HG03460 (cell line): Measurements from ENCODE around the gene MIER2.
"Not testable (repeated sequence)": the region's sequence is repeated elsewhere in the genome, so short reads cannot be mapped to it uniquely, and the experiment has no call there.

ENCODE experiments used
- ATAC-seq: cut with Tn5 transposase; IDR thresholded peaks from one replicate; pipeline ENCODE4 v1.9.1; 2021; ENCODE audit not compliant: unreplicated experiment

MIER2 gene

GRCh38 chr19:289651-290371 is 54.8 kb downstream of the MIER2 start:
- no peak for ATAC-seq

GRCh38 chr19:288911-289310 is 55.7 kb downstream of the MIER2 start:
- no peak for ATAC-seq

GRCh38 chr19:287381-287871 is 57.2 kb downstream of the MIER2 start:
- no peak for ATAC-seq

- ATAC-seq: no peak
Measured at GRCh38 chr19:283395-283794, 61.2 kb downstream of the MIER2 start.

GRCh38 chr19:282501-282900 is 62.1 kb downstream of the MIER2 start:
- ATAC-seq: no peak

- ATAC-seq: no peak
Measured at GRCh38 chr19:281992-282391, 62.6 kb downstream of the MIER2 start.

- no peak for ATAC-seq
Measured at GRCh38 chr19:281156-281853, 63.3 kb downstream of the MIER2 start.

GRCh38 chr19:280541-281009 is 64.0 kb downstream of the MIER2 start:
- ATAC-seq: no peak

GRCh38 chr19:279656-280055 is 64.9 kb downstream of the MIER2 start:
- ATAC-seq: no peak

- ATAC-seq: no peak
Measured at GRCh38 chr19:279231-279630, 65.4 kb downstream of the MIER2 start.

GRCh38 chr19:277581-278165 is 66.9 kb downstream of the MIER2 start:
- ATAC-seq: no peak

- ATAC-seq: no peak
Measured at GRCh38 chr19:277131-277530, 67.5 kb downstream of the MIER2 start.

GRCh38 chr19:275958-276646 is 68.5 kb downstream of the MIER2 start:
- ATAC-seq: no peak

- ATAC-seq: no peak
Measured at GRCh38 chr19:275000-275399, 69.6 kb downstream of the MIER2 start.

GRCh38 chr19:273393-273792 is 71.2 kb downstream of the MIER2 start:
- ATAC-seq: no peak

GRCh38 chr19:271856-272255 is 72.7 kb downstream of the MIER2 start:
- no peak for ATAC-seq

- ATAC-seq: not testable (repeated sequence)
Measured at GRCh38 chr19:270766-271318, 73.8 kb downstream of the MIER2 start.

GRCh38 chr19:269241-269640 is 75.4 kb downstream of the MIER2 start:
- ATAC-seq: no peak

- no peak for ATAC-seq
Measured at GRCh38 chr19:262125-262524, 82.5 kb downstream of the MIER2 start.

- ATAC-seq: not testable (repeated sequence)
Measured at GRCh38 chr19:256804-257203, 87.8 kb downstream of the MIER2 start.
